ENCODE results near the gene HSPB2.

The HSPB2 gene

DNA sequence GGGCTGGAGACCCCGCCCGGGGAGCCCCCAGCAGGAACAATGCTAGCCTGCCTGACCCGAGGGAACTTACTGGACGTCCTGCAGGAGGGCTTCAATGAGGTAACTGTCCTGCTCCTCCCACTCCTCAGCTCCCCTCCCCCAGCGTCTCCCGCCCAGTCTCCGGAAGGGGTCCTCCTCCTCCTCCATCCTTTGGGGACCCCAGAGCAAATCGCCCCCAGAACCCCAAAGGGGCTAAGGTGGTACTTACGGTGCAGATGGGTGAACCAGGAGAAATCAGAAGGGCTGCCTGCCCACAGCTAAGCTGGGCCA, 24.9 kb downstream of the HSPB2 start:
- FAIRE-seq (no peak), DNase-seq (ENCODE audit: low spot score) (no peak)

GRCh38 chr11:111937844-111938243, 25.3 kb downstream of the HSPB2 start:
- FAIRE-seq, result no peak
- DNase-seq (ENCODE audit: low spot score), result no peak

GRCh38 chr11:111938687-111939160, 26.2 kb downstream of the HSPB2 start:
- DNase-seq (ENCODE audit: low spot score), result no peak
- FAIRE-seq, result no peak

DNA sequence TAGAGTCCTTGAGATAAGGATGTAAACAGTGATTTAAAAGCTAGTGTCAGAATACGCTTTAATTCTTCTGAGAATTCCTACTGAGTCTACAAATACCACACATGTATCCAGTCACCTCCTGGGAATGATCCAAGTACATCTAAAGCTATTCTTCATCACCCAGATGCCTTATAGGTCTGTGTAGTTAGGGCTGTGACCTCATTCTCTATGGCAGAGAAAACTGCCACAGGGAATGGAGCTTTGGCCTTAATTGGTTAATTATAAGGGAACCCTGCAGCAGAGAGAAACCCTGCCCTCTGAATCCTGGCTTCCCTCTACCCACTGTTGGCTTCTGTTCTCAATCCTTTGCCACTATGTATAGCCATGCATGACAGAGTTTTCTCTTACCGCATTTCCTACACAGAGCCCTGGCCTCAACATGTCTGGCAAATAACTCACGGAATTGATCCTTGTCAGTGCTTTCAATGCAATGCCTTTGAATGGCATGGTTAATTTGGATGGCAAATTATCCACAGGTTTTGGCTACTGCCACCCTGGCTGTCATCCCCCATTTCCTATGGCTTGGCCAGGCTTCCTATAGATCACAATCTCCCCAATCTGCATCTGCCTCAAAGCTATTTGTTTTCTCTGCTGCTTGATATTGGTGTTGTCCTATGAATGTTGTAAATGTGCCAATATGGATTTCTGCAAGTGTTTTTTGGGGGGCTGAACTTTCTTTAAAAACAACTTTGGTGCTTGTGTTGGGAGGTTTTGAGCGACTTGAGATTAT, 27.5 kb downstream of the HSPB2 start:
- DNase-seq (ENCODE audit: low spot score), result no peak
- no peak for FAIRE-seq

DNA sequence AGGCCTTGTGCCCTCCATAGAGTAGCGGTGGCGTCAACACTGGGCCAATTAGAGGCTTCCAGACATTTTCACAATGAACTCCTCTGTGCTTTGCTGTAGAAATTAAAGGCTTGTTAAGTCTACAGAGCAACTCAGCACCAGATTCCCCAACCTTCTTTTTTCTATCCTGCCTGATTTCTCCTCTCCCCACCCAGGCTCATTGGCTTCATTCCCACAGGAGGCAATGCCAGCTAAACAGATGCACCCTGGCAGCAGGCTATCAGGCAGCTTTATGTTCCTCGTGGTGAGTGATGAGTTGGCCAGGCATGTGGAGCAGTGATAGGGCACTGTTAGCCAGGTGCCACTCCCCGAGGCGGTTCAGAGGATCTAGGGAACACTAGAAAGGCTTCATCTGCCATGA, 29.4 kb downstream of the HSPB2 start:
- FAIRE-seq (no peak), DNase-seq (ENCODE audit: low spot score) (no peak)

- FAIRE-seq (no peak), DNase-seq (ENCODE audit: low spot score) (no peak)
Measured at GRCh38 chr11:111942829-111943228, 30.3 kb downstream of the HSPB2 start.

GRCh38 chr11:111944139-111944538, 31.6 kb downstream of the HSPB2 start:
- no peak for FAIRE-seq
- no peak for DNase-seq (ENCODE audit: low spot score)

GRCh38 chr11:111944651-111945051, 32.1 kb downstream of the HSPB2 start:
- DNase-seq (ENCODE audit: low spot score), result no peak
- FAIRE-seq, result no peak

DNA sequence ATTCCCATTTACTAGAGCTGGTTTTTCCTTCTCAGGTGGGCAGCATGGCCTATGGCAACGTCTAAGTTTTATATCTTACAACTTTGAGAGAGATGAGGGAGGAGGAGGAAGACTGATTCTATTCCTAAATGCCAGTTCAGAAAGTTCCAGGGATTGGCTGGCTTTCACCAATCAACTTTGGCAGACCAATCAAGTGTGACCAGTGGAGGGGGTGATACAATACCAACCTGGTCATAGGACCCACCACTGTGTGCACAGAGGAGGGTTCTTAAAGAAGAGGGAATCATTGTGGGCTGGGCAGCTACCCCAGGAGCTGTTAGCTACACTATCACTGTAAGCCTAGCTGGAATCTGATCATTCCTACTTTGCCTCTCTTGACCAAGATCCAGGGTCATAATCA, 32.7 kb downstream of the HSPB2 start:
- FAIRE-seq (no peak), DNase-seq (ENCODE audit: low spot score) (no peak)

DNA sequence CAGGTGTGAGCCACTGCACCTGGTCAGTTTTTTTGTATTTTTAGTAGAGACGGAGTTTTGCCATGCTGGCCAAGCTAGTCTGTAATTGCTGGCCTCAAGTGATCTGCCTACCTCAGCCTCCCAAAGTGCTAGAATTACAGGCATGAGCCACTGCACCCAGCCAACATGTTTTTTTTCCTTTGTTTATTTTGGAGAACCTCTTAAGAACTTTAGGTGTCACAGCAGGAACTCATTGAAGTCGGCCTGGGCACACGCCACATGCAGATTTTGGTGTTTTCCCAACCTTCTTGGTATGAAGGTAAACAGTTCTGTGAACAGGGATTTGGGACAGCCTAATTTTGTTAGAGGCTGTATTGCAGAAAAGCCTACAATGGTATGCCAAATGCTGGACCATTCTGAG, 34.0 kb downstream of the HSPB2 start:
- FAIRE-seq (no peak), DNase-seq (ENCODE audit: low spot score) (no peak)

DNA sequence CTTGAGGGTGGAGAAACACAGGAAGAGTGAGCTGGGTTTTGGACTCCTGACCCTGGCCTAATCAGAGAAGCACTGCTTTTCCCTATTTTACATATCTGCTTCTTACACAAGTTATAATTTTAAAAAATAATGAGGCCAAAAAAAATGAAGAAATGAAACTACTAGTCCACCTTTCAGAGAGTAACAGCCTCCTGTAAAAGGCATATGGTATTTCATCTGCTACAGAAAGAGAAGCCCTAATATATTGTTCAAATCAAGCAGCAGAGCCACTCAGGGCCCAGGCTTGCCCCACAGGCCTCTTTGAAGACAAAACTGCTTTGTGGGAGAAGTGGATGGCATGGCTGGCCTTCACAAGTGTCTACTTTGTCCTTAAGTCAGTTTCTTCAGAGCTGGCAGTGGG, 34.6 kb downstream of the HSPB2 start:
- no peak for DNase-seq (ENCODE audit: low spot score)

GRCh38 chr11:111949519-111950426, 37.2 kb downstream of the HSPB2 start:
- FAIRE-seq (peak; percentile 32), DNase-seq (ENCODE audit: low spot score) (no peak)

More for the DNA sequence above, 34.6 kb downstream of the HSPB2 start:
- FAIRE-seq, result no peak

DNA sequence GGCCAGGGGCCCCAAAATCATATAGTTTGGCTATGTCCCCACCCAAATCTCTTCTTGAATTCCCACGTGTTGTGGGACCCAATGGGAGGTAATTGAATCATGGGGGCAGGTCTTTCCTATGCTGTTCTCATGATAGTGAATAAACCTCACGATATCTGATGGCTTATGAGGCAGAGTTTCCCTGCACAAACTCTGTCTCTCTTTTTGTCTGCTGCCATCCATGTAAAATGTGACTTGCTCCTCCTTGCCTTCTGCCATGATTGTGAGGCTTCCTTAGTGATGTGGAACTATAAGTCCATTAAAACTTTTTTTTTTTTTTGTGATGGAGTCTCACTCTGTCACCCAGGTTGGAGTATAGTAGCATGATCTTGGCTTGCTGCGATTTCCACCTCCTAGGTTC, 39.0 kb downstream of the HSPB2 start:
- FAIRE-seq (no peak), DNase-seq (ENCODE audit: low spot score) (no peak)

DNA sequence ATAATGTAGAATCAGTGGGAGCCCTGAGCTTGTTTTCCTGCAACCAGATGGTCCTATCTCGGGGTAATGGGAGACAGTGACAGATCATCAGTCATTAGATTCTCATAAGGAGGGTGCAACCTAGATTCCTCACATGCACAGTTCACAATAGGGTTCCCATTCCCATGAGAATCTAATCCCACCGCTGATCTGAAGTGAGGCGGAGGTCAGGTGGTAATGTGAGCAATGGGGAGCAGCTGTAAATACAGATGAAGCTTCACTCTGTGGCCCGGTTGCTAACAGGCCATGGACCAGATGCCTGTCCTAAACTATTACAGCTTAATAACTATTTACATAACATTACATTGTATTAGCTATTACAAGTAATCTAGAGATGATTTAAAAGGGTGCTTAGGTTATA, 41.6 kb downstream of the HSPB2 start:
- FAIRE-seq, result no peak
- no peak for DNase-seq (ENCODE audit: low spot score)

GRCh38 chr11:111957663-111958444, 45.3 kb downstream of the HSPB2 start:
- no peak for FAIRE-seq

DNA sequence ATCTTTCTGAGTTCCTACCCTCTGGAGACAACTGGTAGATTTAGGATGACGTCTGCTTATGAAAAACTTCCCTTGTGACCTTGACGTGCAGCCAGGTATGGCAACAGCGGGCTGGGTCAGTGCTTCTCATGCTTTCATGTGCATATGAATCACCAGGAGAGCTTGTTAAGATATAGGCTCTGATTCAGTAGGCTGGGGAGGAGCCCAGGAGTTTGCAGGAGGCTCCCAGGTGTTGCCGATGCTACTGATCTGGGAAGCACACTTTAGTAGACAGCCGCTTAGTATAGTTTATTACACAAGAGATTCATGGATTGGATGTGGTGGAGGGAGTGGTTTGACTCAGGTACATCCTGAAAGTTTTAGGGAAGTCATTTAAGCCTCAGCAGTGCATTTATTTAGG, 48.4 kb downstream of the HSPB2 start:
- DNase-seq (ENCODE audit: low spot score), result no peak
- FAIRE-seq, result no peak

More at GRCh38 chr11:111957663-111958444, 45.3 kb downstream of the HSPB2 start:
- no peak for DNase-seq (ENCODE audit: low spot score)

DNA sequence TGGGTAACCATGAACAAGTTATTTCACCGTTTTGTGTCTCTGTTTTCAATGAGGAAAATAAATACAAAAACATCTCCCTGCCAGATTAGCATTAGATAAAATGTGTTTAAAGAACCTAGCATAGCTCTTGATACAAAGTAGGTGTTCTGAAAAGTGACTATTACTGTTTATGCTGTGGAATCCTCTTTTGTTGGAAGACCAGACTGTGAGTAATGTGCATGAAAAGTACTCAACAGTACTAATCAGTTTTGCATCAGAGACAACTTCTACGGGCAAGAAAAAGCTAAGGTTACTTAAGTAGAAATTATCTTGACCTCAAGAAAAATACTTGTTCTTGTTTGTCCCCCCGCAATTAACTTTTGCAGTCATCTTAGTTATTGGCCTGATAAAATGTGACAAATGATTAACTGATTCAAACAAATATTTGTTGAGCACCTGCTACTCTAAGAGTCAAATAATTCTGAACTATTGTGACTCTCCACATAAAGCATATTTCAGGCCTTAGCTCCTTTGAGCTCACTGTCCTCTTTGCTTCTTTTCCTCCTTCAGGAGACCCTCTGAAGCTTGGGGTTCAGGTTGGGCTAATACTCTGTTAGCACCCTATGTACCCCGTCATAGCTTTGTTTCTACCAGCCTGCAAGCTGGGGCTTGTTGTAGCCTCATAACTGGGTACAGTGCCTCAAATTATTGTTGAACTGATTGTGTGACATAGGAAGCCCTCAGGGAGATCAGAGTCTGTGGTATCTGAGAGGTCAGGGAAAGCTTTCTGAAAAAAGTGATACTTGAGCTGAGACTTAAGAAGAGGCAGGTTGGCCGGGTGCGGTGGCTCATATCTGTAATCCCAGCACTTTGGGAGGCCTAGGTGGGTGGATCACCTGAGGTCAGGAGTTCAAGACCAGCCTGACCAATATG, 49.1 kb downstream of the HSPB2 start:
- DNase-seq (ENCODE audit: low spot score) (no peak), FAIRE-seq (no peak)

Measured in urothelium cell line (cell line).